ENCODE data around the gene DLGAP3. TPM values are rescaled to one million over a fixed set of nuclear protein-coding genes. Genes with fewer than 3 reads are reported as not detected.

Gene DLGAP3
- total RNA-seq, 1 experiment from 2014 or later: 0.27 TPM

- ATAC-seq: no peak
- BruUV-seq (replicated peaks): no TSS peak
- intact Hi-C loops (cut with micrococcal nuclease): no loop called here
Observed at GRCh38 chr1:34863501-34863900, 65.9 kb downstream of the DLGAP3 start.

More at GRCh38 chr1:34863501-34863900, 65.9 kb downstream of the DLGAP3 start:
- Histone ChIP-seq H3K36me3 (ENCODE audit: control insufficient read depth in 1 of 2, insufficient read depth in 2 of 2, low read length in 2 of 2) (no peaks in the 10 kb centered on the region), H3K9ac (ENCODE audit: low read length) (no peak overlapping the region), H3K4me3 (replicated peaks in 1 of 2; ENCODE audit: low read depth in 1 of 2, low read length in 2 of 2) (no peak overlapping the region), H3K27ac (ENCODE audit: low read depth, low read length) (no peak overlapping the region), H3K79me2 (ENCODE audit: insufficient read depth, low read length) (peaks cover 11% of the 10 kb centered on the region), H3K4me1 (ENCODE audit: control insufficient read depth in 1 of 2, insufficient read depth in 2 of 2, low read length in 2 of 2) (peaks cover 4 to 17% of the 10 kb centered on the region in 2 experiments), H4K20me1 (ENCODE audit: insufficient read depth) (no peaks in the 10 kb centered on the region), H3K9me3 (ENCODE audit: control insufficient read depth in 1 of 2, insufficient read depth in 1 of 2, low read depth in 1 of 2, low read length in 2 of 2) (no peaks in the 10 kb centered on the region), H2AFZ (ENCODE audit: low read depth, low read length, poor library complexity, severe bottlenecking) (no peak overlapping the region), H3K9me2 (ENCODE audit: insufficient read depth) (no peaks in the 10 kb centered on the region), H3K27me3 (ENCODE audit: insufficient read depth, low read length) (no peaks in the 10 kb centered on the region), H3K4me2 (ENCODE audit: low read length) (no peak overlapping the region)
- ChIA-PET POLR2A (no interaction called here), CTCF (no interaction called here), RAD21 (ENCODE audit: low non-redundant PET in 1 of 2, low total read pairs in 2 of 2, uncharacterized antibody in 2 of 2, unreplicated experiment in 2 of 2) (no interaction called here)
- DNase-seq (ENCODE audit: low read depth, low spot score): no peak
- TF ChIP-seq CEBPB (IDR thresholded peaks at IDR 0.05; ENCODE audit: low read depth) (no peak), EZH2 (IDR thresholded peaks at IDR 0.05) (no peak), SP1 (IDR thresholded peaks at IDR 0.05; ENCODE audit: low read depth) (no peak), SRF (IDR thresholded peaks at IDR 0.05; ENCODE audit: low read depth) (no peak), ZNF274 (IDR thresholded peaks at IDR 0.05; ENCODE audit: low read depth, low read length) (no peak), CTCF (IDR thresholded peaks at IDR 0.05 in 2 of 3, conservative IDR thresholded peaks at IDR 0.05 in 1 of 3; ENCODE audit: borderline replicate concordance in 1 of 3, insufficient read depth in 1 of 3, low read depth in 2 of 3, low read length in 2 of 3) (no peak), RAD21 (IDR thresholded peaks at IDR 0.05; ENCODE audit: low read depth) (no peak), ZFX (IDR thresholded peaks at IDR 0.05) (no peak), POLR2AphosphoS5 (IDR thresholded peaks at IDR 0.05; ENCODE audit: low read depth, low read length) (no peak), ATF3 (IDR thresholded peaks at IDR 0.05) (no peak), EGR1 (IDR thresholded peaks at IDR 0.05; ENCODE audit: low read depth) (no peak), FOSL1 (IDR thresholded peaks at IDR 0.05; ENCODE audit: low read depth) (no peak), YY1 (IDR thresholded peaks at IDR 0.05; ENCODE audit: extremely low read depth, insufficient replicate concordance, low read depth, low read length) (no peak), ZBTB33 (IDR thresholded peaks at IDR 0.05; ENCODE audit: extremely low read depth, insufficient replicate concordance, low read length) (no peak)

Measured in HCT116 (cell line).